ENCODE results near the gene KCMF1. TPM values are rescaled to one million over a fixed set of nuclear protein-coding genes. Genes with fewer than 3 reads are reported as not detected.

The KCMF1 gene
- polyA plus RNA-seq, 6 donors from 2014 or later = 19.3 to 41.3 (median 25.9) TPM

DNA sequence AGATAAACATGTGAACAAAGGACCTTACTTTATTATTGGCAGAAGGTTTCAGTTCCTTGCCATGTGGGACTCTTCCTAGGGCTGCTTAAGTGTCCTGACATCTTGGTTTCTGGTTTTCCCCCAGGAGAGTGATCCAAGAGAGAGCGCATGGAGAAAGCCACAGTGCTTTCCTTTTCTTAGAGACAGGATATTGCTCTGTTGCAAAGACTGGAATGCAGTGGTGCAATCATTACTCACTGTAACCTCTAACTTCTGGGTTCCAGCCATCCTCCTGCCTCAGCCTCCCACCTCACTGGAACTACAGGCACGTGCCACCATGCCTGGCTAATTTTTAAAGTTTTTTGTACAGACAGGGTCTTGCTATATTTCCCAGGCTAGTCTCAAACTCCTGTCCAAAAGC lies 124.1 kb downstream of the KCMF1 start:
- H3K9me3 Mint-ChIP-seq = peaks cover 0 to 6% (median 0%) of the 10 kb centered on the region in 7 donors
- no peaks in the 10 kb centered on the region for H3K4me1 Mint-ChIP-seq
- ATAC-seq (ENCODE audit: low read depth in 2 of 2) (no peak), DNase-seq (no peak)
- H3K36me3 Mint-ChIP-seq = no peaks in the 10 kb centered on the region
- H3K27me3 Mint-ChIP-seq = peaks cover 19 to 29% (median 19%) of the 10 kb centered on the region in 3 donors
- no peak overlapping the region for H3K4me3 Mint-ChIP-seq
- no peak overlapping the region for H3K27ac Mint-ChIP-seq

DNA sequence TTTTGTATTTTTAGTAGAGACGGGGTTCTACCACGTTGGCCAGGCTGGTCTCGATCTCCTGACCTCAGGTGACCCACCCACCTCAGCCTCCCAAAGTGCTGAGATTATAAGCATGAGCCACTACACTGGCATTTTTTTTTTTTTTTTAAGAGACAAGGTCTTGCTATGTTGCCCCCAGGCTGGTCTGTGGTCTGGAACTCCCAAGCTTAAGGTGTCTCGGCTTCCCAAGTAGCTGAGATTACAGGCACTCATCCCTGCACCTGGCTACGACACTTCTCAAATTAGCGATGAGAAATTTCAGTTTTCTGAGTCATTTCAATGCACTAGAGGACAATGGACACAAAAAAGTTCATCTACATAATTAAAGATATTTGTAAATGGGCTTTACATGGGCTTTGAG lies 125.7 kb downstream of the KCMF1 start:
- Mint-ChIP-seq H3K36me3 (no peaks in the 10 kb centered on the region), H3K9me3 (peaks cover 0 to 6% (median 0%) of the 10 kb centered on the region in 7 donors), H3K27ac (no peak overlapping the region), H3K4me1 (no peaks in the 10 kb centered on the region), H3K4me3 (no peak overlapping the region), H3K27me3 (peaks cover 19 to 38% (median 23%) of the 10 kb centered on the region in 3 donors)
- no peak for DNase-seq
- no peak for ATAC-seq (ENCODE audit: low read depth in 2 of 2)

DNA sequence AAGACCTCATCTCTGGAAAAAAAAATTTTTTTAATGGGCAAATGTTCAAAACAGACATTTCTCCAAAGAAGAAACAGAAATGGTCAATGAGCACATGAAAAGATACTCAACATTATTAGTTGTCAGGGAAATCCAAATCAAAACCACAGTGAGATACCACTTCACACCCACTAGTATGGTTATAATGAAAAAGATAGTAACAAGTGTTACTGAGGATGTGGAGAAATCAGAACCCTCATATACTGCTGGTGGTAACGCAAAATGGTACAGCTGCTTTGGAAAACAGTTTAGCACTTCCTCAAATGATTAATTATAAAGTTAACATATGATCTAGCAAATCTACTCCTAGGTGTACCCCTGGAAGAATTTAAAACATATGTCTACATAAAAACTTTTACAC lies 133.3 kb downstream of the KCMF1 start:
- DNase-seq = no peak
- H3K27ac Mint-ChIP-seq = no peak overlapping the region
- H3K4me3 Mint-ChIP-seq = no peak overlapping the region
- no peaks in the 10 kb centered on the region for H3K4me1 Mint-ChIP-seq
- H3K9me3 Mint-ChIP-seq = no peaks in the 10 kb centered on the region
- ATAC-seq (ENCODE audit: low read depth in 2 of 2) = no peak
- H3K27me3 Mint-ChIP-seq = peaks cover 4 to 13% (median 10%) of the 10 kb centered on the region in 3 donors
- H3K36me3 Mint-ChIP-seq = no peaks in the 10 kb centered on the region

DNA sequence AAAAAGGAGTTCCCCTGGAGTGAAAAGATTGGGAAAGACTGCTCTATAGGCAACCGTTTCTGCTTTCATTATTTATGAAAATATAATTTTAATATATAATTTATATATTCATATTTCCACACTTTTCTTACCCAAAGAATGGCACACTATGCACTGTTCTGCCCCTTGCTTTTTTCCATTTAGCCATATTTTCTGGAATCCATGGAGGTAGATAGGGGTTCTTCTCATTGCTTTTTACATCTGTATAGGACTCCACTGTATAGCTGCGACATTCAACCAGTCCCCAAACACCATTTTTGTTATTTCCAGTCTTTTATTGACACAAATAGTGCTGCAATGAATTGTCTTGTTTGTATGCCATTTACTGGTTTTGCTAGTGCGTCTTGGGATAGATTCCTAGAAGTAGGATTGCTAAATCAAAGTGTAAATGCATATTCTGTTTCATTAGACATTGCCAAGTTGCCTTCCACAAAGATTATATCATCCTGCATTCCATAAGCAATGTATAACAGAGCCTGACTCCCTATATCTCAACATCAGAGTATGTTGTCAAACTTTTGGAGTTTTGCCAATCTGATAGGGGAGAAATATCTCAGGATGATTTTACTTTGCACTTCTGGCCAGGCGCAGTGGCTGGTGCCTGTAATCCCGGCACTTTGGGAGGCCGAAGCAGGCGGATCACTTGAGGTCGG lies 135.7 kb downstream of the KCMF1 start:
- Mint-ChIP-seq H3K4me1 (no peaks in the 10 kb centered on the region), H3K4me3 (no peak overlapping the region), H3K27ac (no peak overlapping the region), H3K36me3 (no peaks in the 10 kb centered on the region), H3K9me3 (peaks cover 0 to 1% (median 0%) of the 10 kb centered on the region in 7 donors), H3K27me3 (peaks cover 4 to 12% (median 7%) of the 10 kb centered on the region in 3 donors)
- ATAC-seq (ENCODE audit: low read depth in 2 of 2) (no peak), DNase-seq (no peak)

Other genes starting within 250 kb of the KCMF1 start
- 10 to 100 TPM in 3 of 6 donors, 1 to 10 TPM in 3; 6.5 to 12.3 (median 9.4) TPM for gene TRABD2A, start 90.1 kb upstream of the KCMF1 start, polyA plus RNA-seq (ENCODE audit: low read depth in 6 of 6)
- 1,000 to 10,000 TPM; 5,825 to 8,742 (median 6,750) TPM for gene TMSB10, start 65.5 kb upstream of the KCMF1 start, polyA plus RNA-seq (ENCODE audit: low read depth in 6 of 6)
- gene TCF7L1, start 162.2 kb downstream of the KCMF1 start, polyA plus RNA-seq (ENCODE audit: low read depth in 6 of 6) = under 1 TPM in 1 of 6 donors, not detected in 5; 0.35 TPM